HG02852 (cell line): ENCODE results near the gene BCL7B.
"Not testable (repeated sequence)": the region's sequence is repeated elsewhere in the genome, so short reads cannot be mapped to it uniquely, and the experiment has no call there.

Experiments used
- ATAC-seq: cut with Tn5 transposase; IDR thresholded peaks from one replicate; pipeline ENCODE4 v1.9.1; 2021; ENCODE audit warnings: mild to moderate bottlenecking, moderate library complexity; ENCODE audit not compliant: unreplicated experiment

BCL7B gene

GRCh38 chr7:73557397-73558257 lies at the start of gene BCL7B:
BCL7B (minus strand) TSS chr7:73557690; CDS start chr7:73557578, 112 bp downstream.
- ATAC-seq, result peak; percentile 51

- ATAC-seq, result no peak
Measured at GRCh38 chr7:73605601-73606220, 48.2 kb upstream of the BCL7B start.

GRCh38 chr7:73602721-73603651 lies 45.5 kb upstream of the BCL7B start:
- ATAC-seq, result no peak

DNA sequence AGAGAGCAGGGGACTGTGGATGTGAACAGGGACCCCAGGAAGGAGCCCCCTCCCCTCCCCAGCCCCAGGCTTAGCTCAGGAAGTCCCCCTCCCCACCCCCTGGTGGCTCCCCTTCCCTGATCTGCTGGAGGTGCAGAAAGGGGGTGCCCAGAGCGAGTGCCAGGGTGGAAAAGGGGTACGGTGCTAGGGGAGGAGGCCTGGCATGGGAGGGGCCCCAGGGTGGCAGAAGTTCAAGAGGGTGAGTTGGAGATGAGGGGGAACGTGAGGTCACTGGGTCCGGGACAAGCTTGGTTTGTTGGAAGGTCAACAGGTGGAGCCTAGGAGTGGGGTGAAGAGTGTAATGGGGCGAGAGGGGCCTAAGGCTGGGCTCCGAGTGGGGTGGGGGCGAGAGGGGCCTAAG lies 42.4 kb upstream of the BCL7B start:
- ATAC-seq, result no peak

GRCh38 chr7:73599151-73599882 lies 41.8 kb upstream of the BCL7B start:
- no peak for ATAC-seq

GRCh38 chr7:73597978-73598782 lies 40.7 kb upstream of the BCL7B start:
- ATAC-seq, result no peak

GRCh38 chr7:73596191-73597065 lies 38.9 kb upstream of the BCL7B start:
- no peak for ATAC-seq

DNA sequence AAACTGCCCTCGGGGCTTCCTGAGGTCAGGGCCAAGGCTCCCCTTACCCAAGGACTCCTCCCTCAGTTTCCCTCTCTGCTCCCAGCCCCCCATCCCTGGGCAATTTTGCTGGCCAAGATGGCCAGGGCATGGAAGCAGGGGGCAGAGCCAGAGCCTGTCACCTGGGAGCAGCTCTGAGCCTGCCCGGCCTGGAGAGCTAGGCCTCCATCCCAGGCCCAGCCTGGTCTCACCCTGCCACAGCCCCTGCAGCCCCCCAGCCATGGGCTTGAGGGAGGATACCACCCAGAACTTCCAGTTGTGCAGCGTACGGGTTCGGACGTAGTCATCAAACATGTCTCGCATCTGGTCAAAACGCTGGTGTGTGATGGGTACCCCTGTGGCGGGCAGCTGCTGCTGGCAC lies 37.9 kb upstream of the BCL7B start:
- ATAC-seq, result no peak

DNA sequence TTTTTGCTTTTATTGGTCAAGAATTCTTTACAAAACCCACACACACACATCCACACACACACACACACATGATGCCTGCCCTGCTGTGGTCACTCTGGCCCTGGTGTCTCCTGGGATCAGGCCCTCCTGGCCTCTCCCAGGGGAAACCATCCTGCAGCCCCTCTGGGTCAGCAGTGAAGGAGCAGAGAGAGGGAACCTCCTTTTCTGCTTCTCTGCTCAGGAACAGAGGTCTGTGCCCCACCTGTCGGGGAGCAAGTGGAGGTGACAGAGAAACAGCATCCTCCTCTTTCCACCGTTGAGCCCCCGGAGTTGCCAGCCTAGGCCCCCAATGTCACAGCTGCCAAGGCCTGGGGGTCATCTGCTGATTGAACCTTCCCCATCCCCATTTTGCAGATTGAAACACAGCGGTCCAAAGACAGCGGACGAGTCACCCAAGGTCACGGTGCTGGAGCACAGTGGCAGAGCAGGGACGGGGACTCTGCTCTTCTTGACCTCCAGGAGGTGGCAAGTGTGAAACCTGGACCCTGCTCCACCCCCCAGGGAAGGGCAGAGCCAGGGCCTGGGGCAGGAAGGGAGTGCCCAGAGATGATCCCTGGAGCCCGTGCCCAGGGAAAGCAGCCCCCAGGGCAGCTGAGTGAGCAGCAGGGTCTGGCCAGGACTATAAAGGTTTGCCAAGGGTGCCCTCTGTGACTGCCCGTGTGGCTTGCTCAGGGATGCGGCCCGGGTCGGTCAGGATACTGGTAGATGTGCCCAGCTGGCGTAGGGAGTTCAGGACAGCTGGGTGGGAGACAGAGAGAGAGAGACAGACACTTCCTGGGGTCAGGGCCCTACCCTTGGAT lies 35.9 kb upstream of the BCL7B start:
- ATAC-seq, result no peak

- ATAC-seq, result no peak
Measured at GRCh38 chr7:73586911-73587310, 29.4 kb upstream of the BCL7B start.

DNA sequence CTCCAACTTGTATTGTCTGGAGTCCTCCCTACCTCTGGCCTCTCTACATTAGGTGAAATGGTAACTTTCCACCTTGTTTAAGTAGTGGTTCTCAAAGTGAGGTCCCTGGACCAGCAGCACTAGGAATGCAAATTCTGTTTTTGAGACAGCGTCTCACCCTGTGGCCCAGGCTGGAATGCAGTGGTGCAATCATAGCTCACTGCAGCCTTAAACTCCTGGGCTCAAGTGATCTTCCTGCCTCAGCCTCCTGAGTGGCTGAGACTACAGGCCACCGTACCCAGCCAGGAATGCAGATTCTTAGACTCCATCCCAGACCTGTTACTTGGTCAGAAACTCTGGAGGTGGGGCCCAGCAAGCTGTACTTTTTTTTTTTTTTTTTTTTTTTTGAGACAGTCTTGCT lies 27.7 kb upstream of the BCL7B start:
- ATAC-seq, result no peak

DNA sequence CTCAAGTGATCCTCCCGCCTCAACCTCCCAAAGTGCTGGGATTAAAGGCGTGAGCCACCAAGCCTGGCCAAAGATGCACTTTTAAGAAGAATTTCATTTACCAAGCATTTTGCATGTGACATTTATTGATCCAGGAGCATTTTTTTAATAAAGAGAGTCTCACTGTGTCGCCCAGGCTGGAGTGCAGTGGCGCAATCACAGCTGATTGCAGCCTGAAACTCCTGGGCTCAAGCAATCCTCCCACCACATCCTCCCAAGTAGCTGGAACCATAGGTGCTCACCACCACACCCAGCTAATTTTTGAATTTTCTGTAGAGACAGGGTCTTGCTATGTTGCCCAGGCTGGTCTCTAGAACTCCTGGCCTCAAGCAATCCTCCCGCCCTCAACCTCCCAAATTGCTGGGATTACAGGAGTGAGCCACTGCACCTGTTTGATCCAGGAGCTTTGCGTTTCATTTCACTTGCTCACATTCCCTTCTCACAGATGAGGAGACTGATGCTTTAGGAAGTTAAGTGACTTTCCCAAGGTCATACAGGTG lies 25.2 kb upstream of the BCL7B start:
- ATAC-seq, result no peak

DNA sequence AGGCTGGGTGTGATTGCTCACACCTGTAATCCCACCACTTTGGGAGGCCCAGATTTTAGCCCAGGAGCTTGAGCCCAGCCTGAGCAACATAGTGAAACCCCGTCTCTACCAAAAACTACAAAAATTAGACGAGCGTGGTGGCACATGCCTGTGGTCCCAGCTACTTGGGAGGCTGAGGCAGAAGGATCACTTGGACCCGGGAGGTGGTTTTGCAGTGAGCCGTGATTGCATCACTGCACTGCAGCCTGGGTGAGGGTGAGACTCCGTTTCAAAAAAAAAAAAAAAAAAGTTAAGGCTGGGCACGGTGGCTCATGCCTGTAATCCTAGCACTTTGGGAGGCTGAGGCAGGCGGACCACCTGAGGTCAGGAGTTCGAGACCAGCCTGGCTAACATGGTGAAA lies 23.5 kb upstream of the BCL7B start:
- ATAC-seq, result not testable (repeated sequence)

- ATAC-seq, result peak; percentile 82
Measured at GRCh38 chr7:73578342-73579128, 21.0 kb upstream of the BCL7B start, which contains the start of gene TBL2. TBL2 (minus strand) TSS chr7:73578579; CDS start chr7:73578549, 30 bp downstream.

DNA sequence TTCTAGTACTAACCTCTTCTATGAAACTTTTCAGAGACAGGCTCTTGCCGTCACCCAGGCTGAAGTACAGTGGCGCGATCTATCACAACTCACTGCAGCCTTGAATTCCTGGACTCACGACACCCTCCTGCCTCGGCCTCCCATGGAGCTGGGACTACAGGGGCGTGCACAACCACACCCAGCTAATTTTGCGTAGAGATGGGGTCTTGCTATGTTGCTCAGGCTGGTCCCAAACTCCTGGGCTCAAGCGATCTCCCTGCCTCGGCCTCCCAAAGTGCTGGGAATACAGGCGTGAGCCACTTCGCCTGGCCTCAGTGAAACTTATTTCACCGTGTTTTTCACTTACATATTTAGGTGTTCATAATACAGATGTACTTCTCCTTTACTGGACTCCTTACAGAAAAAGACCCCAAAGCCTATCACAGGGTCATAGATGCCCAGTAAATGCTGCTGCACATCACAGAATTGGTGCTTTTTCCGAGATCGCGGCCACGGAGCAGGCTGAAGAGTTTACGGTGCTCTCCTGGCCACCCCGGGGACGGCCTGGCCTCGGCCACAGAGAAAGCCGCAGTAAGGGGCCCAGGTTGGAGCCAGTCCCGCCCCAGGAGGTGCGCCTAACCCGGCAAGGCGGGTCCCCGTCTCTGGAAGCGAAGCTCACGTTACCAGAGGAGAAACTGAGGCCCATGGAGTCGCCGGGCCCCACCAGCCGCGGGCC lies 20.3 kb upstream of the BCL7B start:
- ATAC-seq, result peak; percentile 27

- no peak for ATAC-seq
Measured at GRCh38 chr7:73573791-73574190, 16.3 kb upstream of the BCL7B start.
